GM23248 (cell line): Measurements from ENCODE around the gene IRAK1.

Experiments
- EZH2 ChIP-seq: fragments of 200-600 bp; sonication (generic); IDR thresholded peaks from 2 replicates; pipeline ENCODE4 v1.6.1; 2018; ENCODE audit warnings: antibody characterized with exemption, mild to moderate bottlenecking; ENCODE audit not compliant: insufficient read depth, poor library complexity, severe bottlenecking
- EZH2phosphoT487 ChIP-seq: fragments of 200-600 bp; sonication (generic); IDR thresholded peaks from 2 replicates; pipeline ENCODE4 v1.6.1; 2018; ENCODE audit warnings: antibody characterized with exemption, moderate library complexity, mild to moderate bottlenecking, low read depth; ENCODE audit not compliant: insufficient read depth

- no peak for TF ChIP-seq EZH2
- TF ChIP-seq EZH2phosphoT487: no peak
These were observed 13.0 kb upstream of the IRAK1 start for GRCh38 chrX:154032653-154033052.
